AG04449 (cell line): ENCODE data around the gene DOCK7.

Experiments
- CTCF ChIA-PET: fragments of 350-600 bp; formaldehyde crosslinking; extraction: SDS; loops from one replicate; lab custom pipeline; 2021; ENCODE audit warnings: antibody characterized with exemption; lab: Yijun Ruan, JAX
- POLR2A ChIA-PET: fragments of 400-600, 350-600 bp; formaldehyde crosslinking; extraction: SDS; loops from one replicate; lab custom pipeline; 2020; ENCODE audit warnings: antibody characterized with exemption, inconsistent platforms; lab: Yijun Ruan, JAX
- DNase-seq: peaks from one replicate; pipeline ENCODE4 v3.0.0-alpha.2; 2010; ENCODE audit warnings: low read depth, low spot score
- H3K4me3 ChIP-seq: 2 replicates; pipeline ENCODE4 v1.5.1; 2011; ENCODE audit warnings: low read depth, mild to moderate bottlenecking, control low read depth, low read length
- TF ChIP-seq, protein P1 (sequence below): IDR thresholded peaks from one replicate; pipeline ENCODE4 v1.5.1; 2011; ENCODE audit warnings: mild to moderate bottlenecking, moderate library complexity, low read length, control low read depth, inconsistent platforms; ENCODE audit not compliant: insufficient read depth; ENCODE audit errors: missing control alignments

The DOCK7 gene

DNA sequence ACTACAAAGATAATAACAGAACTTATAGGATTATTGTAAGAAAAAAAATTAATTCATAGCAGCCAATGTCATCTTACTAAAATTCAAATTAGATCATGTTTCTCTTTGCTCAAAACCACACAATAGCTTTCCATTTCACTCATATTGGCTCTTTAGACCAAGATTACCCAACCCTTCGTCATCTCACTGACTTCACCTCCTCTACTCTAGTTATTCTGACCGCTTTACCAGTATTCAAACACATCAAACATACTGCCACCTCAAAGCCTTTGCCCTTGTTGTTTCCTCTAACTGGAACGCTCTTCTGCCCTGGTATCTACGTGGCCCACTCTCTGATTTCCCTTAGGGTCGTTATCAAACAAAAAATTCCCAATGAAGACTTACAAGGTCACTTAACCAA is 89.1 kb downstream of the DOCK7 start:
- TF ChIP-seq, protein P1, sequence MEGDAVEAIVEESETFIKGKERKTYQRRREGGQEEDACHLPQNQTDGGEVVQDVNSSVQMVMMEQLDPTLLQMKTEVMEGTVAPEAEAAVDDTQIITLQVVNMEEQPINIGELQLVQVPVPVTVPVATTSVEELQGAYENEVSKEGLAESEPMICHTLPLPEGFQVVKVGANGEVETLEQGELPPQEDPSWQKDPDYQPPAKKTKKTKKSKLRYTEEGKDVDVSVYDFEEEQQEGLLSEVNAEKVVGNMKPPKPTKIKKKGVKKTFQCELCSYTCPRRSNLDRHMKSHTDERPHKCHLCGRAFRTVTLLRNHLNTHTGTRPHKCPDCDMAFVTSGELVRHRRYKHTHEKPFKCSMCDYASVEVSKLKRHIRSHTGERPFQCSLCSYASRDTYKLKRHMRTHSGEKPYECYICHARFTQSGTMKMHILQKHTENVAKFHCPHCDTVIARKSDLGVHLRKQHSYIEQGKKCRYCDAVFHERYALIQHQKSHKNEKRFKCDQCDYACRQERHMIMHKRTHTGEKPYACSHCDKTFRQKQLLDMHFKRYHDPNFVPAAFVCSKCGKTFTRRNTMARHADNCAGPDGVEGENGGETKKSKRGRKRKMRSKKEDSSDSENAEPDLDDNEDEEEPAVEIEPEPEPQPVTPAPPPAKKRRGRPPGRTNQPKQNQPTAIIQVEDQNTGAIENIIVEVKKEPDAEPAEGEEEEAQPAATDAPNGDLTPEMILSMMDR, result no peak
- H3K4me3 ChIP-seq, result no peak overlapping the region
- CTCF ChIA-PET, result no interaction called here
- POLR2A ChIA-PET, result no interaction called here
- no peak for DNase-seq

DNA sequence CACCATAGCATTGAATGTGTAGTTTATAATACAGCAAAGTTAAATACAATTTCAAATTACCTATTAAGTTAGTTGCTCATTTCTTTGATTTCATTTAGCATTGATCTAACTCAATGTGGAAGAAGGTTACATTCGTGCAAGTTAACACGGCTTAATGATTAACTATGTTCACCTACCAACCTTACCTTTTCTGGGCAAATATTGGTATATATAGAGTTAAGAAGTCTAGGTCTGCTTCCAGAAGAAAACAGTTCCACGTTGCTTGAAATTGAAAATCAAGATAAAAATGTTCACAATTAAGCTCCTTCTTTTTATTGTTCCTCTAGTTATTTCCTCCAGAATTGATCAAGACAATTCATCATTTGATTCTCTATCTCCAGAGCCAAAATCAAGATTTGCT is 90.9 kb downstream of the DOCK7 start, which contains the start of gene ANGPTL3:
Gene ANGPTL3, plus strand, starts transcription at position 240 of the 400 bp plus-strand sequence. Its CDS starts 47 bp downstream, at position 287.
- POLR2A ChIA-PET, result no interaction called here
- H3K4me3 ChIP-seq, result no peak within 1 kb of the TSS
- DNase-seq, result no peak
- TF ChIP-seq, protein P1, result no peak
- CTCF ChIA-PET, result interaction anchor here (1.0 kb wide), 1 partner anchor 64 kb away, joined by 4 read pairs; no protein-coding TSS in a partner anchor

DNA sequence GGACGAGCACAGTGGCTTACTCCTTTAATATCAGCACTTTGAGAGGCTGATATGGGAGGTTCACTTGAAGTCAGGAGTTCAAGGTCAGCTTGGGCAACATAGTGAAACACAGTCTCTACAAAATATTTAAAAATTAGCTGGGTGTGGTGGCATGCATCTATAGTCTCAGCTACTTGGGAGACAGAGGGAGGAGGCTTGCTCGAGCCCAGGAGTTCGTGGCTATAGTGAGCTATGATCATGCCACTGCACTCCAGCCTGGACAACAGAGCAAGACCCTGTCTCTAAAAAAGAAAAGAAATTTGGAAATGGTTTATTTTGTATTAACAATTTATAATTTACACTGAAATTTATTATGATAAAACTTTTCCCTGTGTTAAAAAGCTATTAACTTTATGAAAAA is 92.5 kb downstream of the DOCK7 start:
- no peak overlapping the region for H3K4me3 ChIP-seq
- POLR2A ChIA-PET, result no interaction called here
- no peak for DNase-seq
- TF ChIP-seq, protein P1, result no peak
- CTCF ChIA-PET, result interaction anchor here (0.5 to 1.4 kb wide), 3 partner anchors 9 to 65 kb away, joined by 3 to 4 read pairs (median 3); no protein-coding TSS in a partner anchor

DNA sequence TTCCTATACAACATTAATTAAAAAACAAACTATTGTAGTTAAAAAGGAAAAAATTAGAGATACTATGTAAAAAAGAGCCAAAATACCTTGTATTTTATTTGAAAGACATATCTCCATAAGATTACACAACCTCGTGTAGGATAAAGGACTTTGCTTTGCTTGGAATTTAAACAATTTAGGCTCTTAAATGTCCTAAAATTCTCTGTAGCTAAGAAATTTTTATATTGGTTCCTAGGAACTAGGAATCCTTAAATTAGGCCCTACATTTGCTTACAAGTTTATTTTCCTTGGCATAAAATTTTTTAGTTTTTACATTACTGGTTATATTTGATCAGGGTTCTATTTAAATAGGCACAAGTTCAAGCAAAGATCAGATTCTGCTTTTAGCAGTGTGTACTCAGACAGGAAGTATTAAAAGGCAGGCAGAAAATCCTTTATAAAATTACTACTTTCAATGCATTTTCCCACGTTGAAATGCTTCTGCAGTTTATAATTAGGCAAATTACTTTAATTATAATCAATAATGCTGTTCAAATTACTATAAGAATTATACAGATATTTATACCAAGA is 94.3 kb downstream of the DOCK7 start:
- no peak overlapping the region for H3K4me3 ChIP-seq
- no peak for DNase-seq
- ChIA-PET CTCF (no interaction called here), POLR2A (no interaction called here)
- TF ChIP-seq, protein P1, result no peak

DNA sequence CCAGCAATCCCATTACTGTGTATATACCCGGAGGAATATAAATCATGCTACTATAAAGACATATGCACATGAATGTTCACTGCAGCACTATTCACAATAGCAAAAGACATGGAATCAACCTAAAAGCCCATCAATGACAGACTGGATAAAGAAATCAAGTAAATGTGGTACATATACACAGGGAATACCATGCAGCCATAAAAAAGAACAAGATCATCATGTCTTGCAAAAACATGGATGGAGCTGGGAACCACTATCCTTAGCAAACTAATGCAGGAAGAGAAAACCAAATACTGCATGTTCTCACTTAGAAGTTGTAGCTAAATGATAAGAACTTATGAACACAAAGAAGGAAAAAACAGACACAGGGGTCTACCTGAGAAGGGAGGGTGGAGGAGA is 97.2 kb downstream of the DOCK7 start:
- ChIA-PET CTCF (no interaction called here), POLR2A (no interaction called here)
- TF ChIP-seq, protein P1, result no peak
- no peak overlapping the region for H3K4me3 ChIP-seq
- no peak for DNase-seq

DNA sequence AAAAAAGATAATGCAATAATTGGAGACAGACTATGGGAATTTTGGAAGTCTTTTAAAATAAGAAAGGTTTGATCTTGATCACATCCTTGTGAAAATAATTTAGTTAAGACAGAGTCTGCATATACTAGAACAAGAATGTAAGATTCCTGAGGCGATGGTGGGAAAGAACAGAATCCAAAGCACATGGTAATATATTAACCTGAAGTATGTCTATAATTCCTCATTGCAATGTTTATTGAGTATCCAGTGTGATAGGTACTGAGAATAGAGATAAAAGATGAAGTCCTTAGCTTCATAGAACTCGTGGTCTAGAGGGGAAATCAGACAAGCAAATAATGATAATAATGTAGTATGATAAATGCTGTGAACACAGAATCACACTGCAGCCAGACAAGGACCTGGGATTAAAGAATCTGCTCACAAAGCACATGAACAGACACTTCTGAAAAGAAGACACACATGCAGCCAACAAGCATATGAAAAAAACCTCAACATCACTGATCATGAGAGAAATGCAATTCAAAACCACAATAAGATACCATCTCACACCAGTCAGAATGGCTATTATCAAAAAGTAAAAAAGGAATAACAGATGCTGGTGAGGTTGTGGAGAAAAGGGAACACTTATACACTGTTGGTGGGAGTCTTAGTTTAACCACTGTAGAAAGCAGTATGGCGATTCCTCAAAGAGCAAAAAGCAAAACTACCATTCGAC is 97.8 kb downstream of the DOCK7 start:
- TF ChIP-seq, protein P1, result no peak
- POLR2A ChIA-PET, result interaction anchor here (0.6 kb wide), 1 partner anchor 65 kb away, joined by 4 read pairs; no protein-coding TSS in a partner anchor
- DNase-seq, result no peak
- CTCF ChIA-PET, result no interaction called here
- no peak overlapping the region for H3K4me3 ChIP-seq
